Activated CD4-positive, alpha-beta T cell treated with anti-CD3 and anti-CD28 coated beads, Interleukin-2, amount 50 U/mL, for 16 hours (primary cell): Measurements from ENCODE around the gene TIMM21.

Experiments
- DNase-seq: peaks from one replicate; pipeline ENCODE4 v3.0.0-alpha.2; 2020

The TIMM21 gene

GRCh38 chr18:74148543-74149070 is 284 bp downstream of the TIMM21 start:
- no peak for DNase-seq

- no peak for DNase-seq
Measured at GRCh38 chr18:74149878-74150277, 1.6 kb downstream of the TIMM21 start.

GRCh38 chr18:74152270-74152669 is 3.9 kb downstream of the TIMM21 start:
- DNase-seq: no peak

- DNase-seq: no peak
Measured at GRCh38 chr18:74152857-74153256, 4.5 kb downstream of the TIMM21 start.

GRCh38 chr18:74153377-74153776 is 5.1 kb downstream of the TIMM21 start:
- DNase-seq: no peak

- DNase-seq: no peak
Measured at GRCh38 chr18:74153793-74154192, 5.5 kb downstream of the TIMM21 start.

GRCh38 chr18:74154716-74155115 is 6.4 kb downstream of the TIMM21 start:
- no peak for DNase-seq

GRCh38 chr18:74155276-74155675 is 7.0 kb downstream of the TIMM21 start:
- DNase-seq: no peak

- no peak for DNase-seq
Measured at GRCh38 chr18:74163019-74163660, 14.8 kb downstream of the TIMM21 start.

- DNase-seq: no peak
Measured at GRCh38 chr18:74166386-74166785, 18.1 kb downstream of the TIMM21 start.

GRCh38 chr18:74171910-74172606 is 23.7 kb downstream of the TIMM21 start:
- no peak for DNase-seq

GRCh38 chr18:74172697-74173433 is 24.5 kb downstream of the TIMM21 start:
- no peak for DNase-seq

- DNase-seq: no peak
Measured at GRCh38 chr18:74173434-74173750, 25.1 kb downstream of the TIMM21 start.

GRCh38 chr18:74175658-74176057 is 27.3 kb downstream of the TIMM21 start:
- no peak for DNase-seq

GRCh38 chr18:74178884-74179283 is 30.6 kb downstream of the TIMM21 start:
- DNase-seq: no peak

GRCh38 chr18:74179623-74180199 is 31.4 kb downstream of the TIMM21 start:
- no peak for DNase-seq

- no peak for DNase-seq
Measured at GRCh38 chr18:74182335-74182734, 34.0 kb downstream of the TIMM21 start.

- no peak for DNase-seq
Measured at GRCh38 chr18:74183130-74183529, 34.8 kb downstream of the TIMM21 start.

GRCh38 chr18:74184875-74185274 is 36.6 kb downstream of the TIMM21 start:
- DNase-seq: no peak

- DNase-seq: no peak
Measured at GRCh38 chr18:74185860-74186259, 37.5 kb downstream of the TIMM21 start.

- no peak for DNase-seq
Measured at GRCh38 chr18:74186661-74187060, 38.3 kb downstream of the TIMM21 start.

GRCh38 chr18:74190086-74190485 is 41.8 kb downstream of the TIMM21 start:
- no peak for DNase-seq

- DNase-seq: no peak
Measured at GRCh38 chr18:74191577-74191976, 43.3 kb downstream of the TIMM21 start.

GRCh38 chr18:74194691-74195090 is 46.4 kb downstream of the TIMM21 start:
- no peak for DNase-seq
